Ishikawa (cell line): ENCODE measurements around the gene KCNT1.

Source experiments
- CEBPB ChIP-seq: IDR thresholded peaks from 2 replicates; pipeline ENCODE4 v1.6.1; 2012
- CREB1 ChIP-seq: IDR thresholded peaks from 2 replicates; pipeline ENCODE4 v1.6.1; 2012; ENCODE audit warnings: low read depth
- EGR1 ChIP-seq: IDR thresholded peaks from 2 replicates; pipeline ENCODE4 v1.6.1; 2012
- EP300 ChIP-seq: IDR thresholded peaks from 2 replicates; pipeline ENCODE4 v1.6.1; 2012; ENCODE audit warnings: borderline replicate concordance
- FOXM1 ChIP-seq: IDR thresholded peaks from 2 replicates; pipeline ENCODE4 v1.6.1; 2012; ENCODE audit warnings: low read depth, borderline replicate concordance
- MAX ChIP-seq: IDR thresholded peaks from 2 replicates; pipeline ENCODE4 v1.6.1; 2012
- NFIC ChIP-seq: IDR thresholded peaks from 2 replicates; pipeline ENCODE4 v1.6.1; 2012
- RAD21 ChIP-seq: IDR thresholded peaks from 2 replicates; pipeline ENCODE4 v1.6.1; 2012; ENCODE audit warnings: low read depth
- TAF1 ChIP-seq: IDR thresholded peaks from 2 replicates; pipeline ENCODE4 v1.6.1; 2012; ENCODE audit warnings: low read depth, mild to moderate bottlenecking
- TCF12 ChIP-seq: IDR thresholded peaks from 2 replicates; pipeline ENCODE4 v1.6.1; 2012; ENCODE audit warnings: low read depth
- TEAD4 ChIP-seq: IDR thresholded peaks from 2 replicates; pipeline ENCODE4 v1.6.1; 2012
- YY1 ChIP-seq: IDR thresholded peaks from 2 replicates; pipeline ENCODE4 v1.6.1; 2012; ENCODE audit warnings: low read depth
- ZBTB7A ChIP-seq: IDR thresholded peaks from 2 replicates; pipeline ENCODE4 v1.6.1; 2012; ENCODE audit warnings: low read depth
- TF ChIP-seq, protein P1 (sequence below): IDR thresholded peaks from 2 replicates; pipeline ENCODE4 v1.6.1; 2012
- TF ChIP-seq, protein P2 (sequence below): IDR thresholded peaks from 2 replicates; pipeline ENCODE4 v1.6.1; 2012; ENCODE audit warnings: low read depth, mild to moderate bottlenecking

The KCNT1 gene

DNA sequence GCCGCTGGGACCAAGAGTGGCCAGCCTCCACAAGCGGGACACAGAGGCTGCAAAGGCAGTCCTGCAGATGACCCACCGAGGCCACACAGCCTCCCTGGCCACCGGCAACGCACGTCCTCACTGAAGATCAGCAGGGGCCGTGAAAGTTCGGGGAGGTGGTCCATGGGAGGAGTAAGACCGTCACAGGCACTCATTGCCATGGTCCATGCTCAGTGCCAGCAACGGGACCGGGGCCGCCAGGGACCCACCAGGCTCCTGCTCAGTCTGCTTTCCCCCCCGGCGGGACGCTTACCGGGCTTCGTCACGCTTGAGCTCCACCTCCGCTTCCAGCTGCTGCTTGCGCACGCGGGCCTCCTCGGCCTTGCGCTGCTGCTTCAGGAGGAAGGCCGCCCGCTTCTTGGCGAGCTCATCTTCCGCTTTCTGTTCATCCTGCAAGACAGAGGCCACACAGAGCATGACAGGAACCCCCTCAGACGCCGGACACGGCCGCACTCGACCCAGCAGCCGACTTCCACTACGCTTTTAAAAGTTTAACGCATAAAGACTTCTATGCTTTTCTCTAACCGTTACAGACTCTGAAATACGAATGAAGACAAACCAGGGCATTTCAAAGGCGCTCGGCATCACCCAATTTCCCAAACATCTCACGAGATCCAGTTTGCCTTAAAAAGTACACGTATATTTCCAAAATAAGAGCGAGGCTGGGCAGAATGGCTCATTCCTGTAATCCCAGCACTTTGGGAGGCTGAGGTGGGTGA lies 116.9 kb downstream of the KCNT1 start:
- TF ChIP-seq YY1, result no peak

- no peak for TF ChIP-seq CREB1
- TF ChIP-seq RAD21, result no peak
- TF ChIP-seq MAX, result no peak
These were observed 117.9 kb downstream of the KCNT1 start for GRCh38 chr9:135819905-135820304.

- TF ChIP-seq YY1 (no peak), CREB1 (no peak), RAD21 (no peak), MAX (no peak), CEBPB (no peak), TCF12 (no peak), ZBTB7A (no peak), EGR1 (no peak), TEAD4 (no peak), NFIC (no peak), TAF1 (no peak), FOXM1 (no peak), EP300 (no peak)
- TF ChIP-seq, protein P1, sequence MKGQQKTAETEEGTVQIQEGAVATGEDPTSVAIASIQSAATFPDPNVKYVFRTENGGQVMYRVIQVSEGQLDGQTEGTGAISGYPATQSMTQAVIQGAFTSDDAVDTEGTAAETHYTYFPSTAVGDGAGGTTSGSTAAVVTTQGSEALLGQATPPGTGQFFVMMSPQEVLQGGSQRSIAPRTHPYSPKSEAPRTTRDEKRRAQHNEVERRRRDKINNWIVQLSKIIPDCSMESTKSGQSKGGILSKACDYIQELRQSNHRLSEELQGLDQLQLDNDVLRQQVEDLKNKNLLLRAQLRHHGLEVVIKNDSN, result no peak
These were observed 118.7 kb downstream of the KCNT1 start for GRCh38 chr9:135820661-135821060.

DNA sequence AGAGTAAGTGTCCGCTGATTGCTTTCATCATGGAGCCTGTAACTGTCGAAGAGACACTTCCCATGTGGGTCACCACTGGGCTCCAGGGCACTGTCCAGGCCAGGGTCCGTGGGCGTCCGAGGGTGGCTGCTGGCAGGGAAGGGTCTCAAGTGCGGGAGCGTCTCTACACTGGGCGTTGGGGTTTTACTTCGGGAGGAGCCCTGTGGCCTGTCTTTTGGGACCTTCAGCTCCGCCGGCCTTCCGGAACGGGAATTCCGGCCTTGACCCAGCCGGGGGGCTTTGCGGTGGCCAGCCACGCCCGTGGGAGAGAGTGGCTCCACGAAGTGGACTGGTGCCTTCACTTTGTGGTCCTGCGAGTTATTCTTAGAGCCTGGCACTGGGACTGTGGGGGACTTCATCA lies 119.1 kb downstream of the KCNT1 start:
- TF ChIP-seq, protein P2, sequence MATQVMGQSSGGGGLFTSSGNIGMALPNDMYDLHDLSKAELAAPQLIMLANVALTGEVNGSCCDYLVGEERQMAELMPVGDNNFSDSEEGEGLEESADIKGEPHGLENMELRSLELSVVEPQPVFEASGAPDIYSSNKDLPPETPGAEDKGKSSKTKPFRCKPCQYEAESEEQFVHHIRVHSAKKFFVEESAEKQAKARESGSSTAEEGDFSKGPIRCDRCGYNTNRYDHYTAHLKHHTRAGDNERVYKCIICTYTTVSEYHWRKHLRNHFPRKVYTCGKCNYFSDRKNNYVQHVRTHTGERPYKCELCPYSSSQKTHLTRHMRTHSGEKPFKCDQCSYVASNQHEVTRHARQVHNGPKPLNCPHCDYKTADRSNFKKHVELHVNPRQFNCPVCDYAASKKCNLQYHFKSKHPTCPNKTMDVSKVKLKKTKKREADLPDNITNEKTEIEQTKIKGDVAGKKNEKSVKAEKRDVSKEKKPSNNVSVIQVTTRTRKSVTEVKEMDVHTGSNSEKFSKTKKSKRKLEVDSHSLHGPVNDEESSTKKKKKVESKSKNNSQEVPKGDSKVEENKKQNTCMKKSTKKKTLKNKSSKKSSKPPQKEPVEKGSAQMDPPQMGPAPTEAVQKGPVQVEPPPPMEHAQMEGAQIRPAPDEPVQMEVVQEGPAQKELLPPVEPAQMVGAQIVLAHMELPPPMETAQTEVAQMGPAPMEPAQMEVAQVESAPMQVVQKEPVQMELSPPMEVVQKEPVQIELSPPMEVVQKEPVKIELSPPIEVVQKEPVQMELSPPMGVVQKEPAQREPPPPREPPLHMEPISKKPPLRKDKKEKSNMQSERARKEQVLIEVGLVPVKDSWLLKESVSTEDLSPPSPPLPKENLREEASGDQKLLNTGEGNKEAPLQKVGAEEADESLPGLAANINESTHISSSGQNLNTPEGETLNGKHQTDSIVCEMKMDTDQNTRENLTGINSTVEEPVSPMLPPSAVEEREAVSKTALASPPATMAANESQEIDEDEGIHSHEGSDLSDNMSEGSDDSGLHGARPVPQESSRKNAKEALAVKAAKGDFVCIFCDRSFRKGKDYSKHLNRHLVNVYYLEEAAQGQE, result no peak
- TF ChIP-seq TEAD4 (no peak), CREB1 (no peak), CEBPB (no peak), RAD21 (no peak), FOXM1 (no peak), TAF1 (no peak), EP300 (no peak), ZBTB7A (no peak), MAX (no peak)

- TF ChIP-seq, protein P1, result no peak
- TF ChIP-seq RAD21 (no peak), EP300 (no peak), CEBPB (no peak), TAF1 (no peak), FOXM1 (no peak), ZBTB7A (no peak), YY1 (no peak), MAX (no peak), TEAD4 (no peak), TCF12 (no peak), CREB1 (no peak), NFIC (no peak), EGR1 (no peak)
- TF ChIP-seq, protein P2, result no peak
These were observed 119.9 kb downstream of the KCNT1 start for GRCh38 chr9:135821733-135822373.

- TF ChIP-seq CEBPB (no peak), ZBTB7A (no peak), RAD21 (no peak), TCF12 (no peak), YY1 (no peak)
These were observed 120.4 kb downstream of the KCNT1 start for GRCh38 chr9:135822374-135822755.
